ENCODE measurements around the gene PTPRT.

GRCh38 chr20:42155586-42155985 lies 1034.1 kb downstream of the PTPRT start:
- no peak for TF ChIP-seq EZH2 (IDR thresholded peaks at IDR 0.05; ENCODE audit: low read length, unreplicated experiment)
- no peak for TF ChIP-seq EZH2phosphoT487 (IDR thresholded peaks at IDR 0.05; ENCODE audit: borderline replicate concordance, low read length)

Measured in PC-3 (cell line).